DOHH2 (cell line): ENCODE measurements around the gene SRP14.

Source experiments
- H3F3A ChIP-seq: fragments of 200-600 bp; sonication (generic), shearing (Covaris generic); 2 replicates; pipeline ENCODE4 v1.6.0; 2016; ENCODE audit warnings: antibody characterized with exemption, mild to moderate bottlenecking; ENCODE audit not compliant: control insufficient read depth, insufficient read depth
- H3K27ac ChIP-seq: fragments of 200-600 bp; sonication (generic); 2 replicates; pipeline ENCODE4 v1.5.1; 2014; ENCODE audit warnings: low read depth, mild to moderate bottlenecking, low read length, moderate library complexity
- H3K27me3 ChIP-seq: fragments of 200-600 bp; sonication (generic); 2 replicates; pipeline ENCODE4 v1.6.1; 2014; ENCODE audit warnings: mild to moderate bottlenecking, low read length, mixed read lengths; ENCODE audit not compliant: control insufficient read depth
- H3K36me3 ChIP-seq: fragments of 200-600 bp; sonication (generic); 2 replicates; pipeline ENCODE4 v1.6.1; 2014; ENCODE audit warnings: mild to moderate bottlenecking, low read length, moderate library complexity, mixed read lengths; ENCODE audit not compliant: control insufficient read depth
- H3K4me1 ChIP-seq: fragments of 200-600 bp; sonication (generic); 2 replicates; pipeline ENCODE4 v1.6.1; 2014; ENCODE audit warnings: mild to moderate bottlenecking, low read length, mixed read lengths; ENCODE audit not compliant: control insufficient read depth
- H3K4me2 ChIP-seq: fragments of 200-600 bp; sonication (generic); 2 replicates; pipeline ENCODE4 v1.6.0; 2014; ENCODE audit warnings: mild to moderate bottlenecking, low read length, moderate library complexity
- H3K4me3 ChIP-seq: fragments of 200-600 bp; sonication (generic); 2 replicates; pipeline ENCODE4 v1.5.1; 2014; ENCODE audit warnings: mild to moderate bottlenecking, low read length, mixed read lengths
- H3K79me2 ChIP-seq: fragments of 200-600 bp; sonication (generic); 2 replicates; pipeline ENCODE4 v1.6.1; 2014; ENCODE audit warnings: mild to moderate bottlenecking, low read length, mixed read lengths; ENCODE audit not compliant: control insufficient read depth
- H3K9me2 ChIP-seq: fragments of 200-600 bp; sonication (generic); replicated peaks from 2 replicates; pipeline ENCODE4 v1.6.1; 2014; ENCODE audit warnings: mild to moderate bottlenecking, low read length, mixed read lengths; ENCODE audit not compliant: control insufficient read depth
- H3K9me3 ChIP-seq: fragments of 200-600 bp; sonication (generic); 2 replicates; pipeline ENCODE4 v1.6.1; 2014; ENCODE audit warnings: antibody characterized with exemption, low read length, mixed read lengths; ENCODE audit not compliant: control insufficient read depth, insufficient read depth
- H4K20me1 ChIP-seq: fragments of 200-600 bp; sonication (generic); 2 replicates; pipeline ENCODE4 v1.6.0; 2014; ENCODE audit warnings: low read depth, mild to moderate bottlenecking, antibody characterized with exemption, low read length, moderate library complexity; ENCODE audit not compliant: control insufficient read depth, insufficient read depth
- CTCF ChIP-seq: fragments of 200-600 bp; sonication (generic); IDR thresholded peaks from one replicate; pipeline ENCODE4 v1.5.1; 2014; ENCODE audit warnings: antibody characterized with exemption, mild to moderate bottlenecking, low read depth, low read length; ENCODE audit not compliant: poor library complexity, severe bottlenecking
- EZH2phosphoT487 ChIP-seq: fragments of 200-600 bp; sonication (generic); IDR thresholded peaks from 2 replicates; pipeline ENCODE4 v1.6.1; 2017; ENCODE audit warnings: borderline replicate concordance, mild to moderate bottlenecking, antibody characterized with exemption, low read length, moderate library complexity, mixed read lengths

The SRP14 gene

GRCh38 chr15:39990706-39991105 lies 48.3 kb downstream of the SRP14 start:
- H3K4me2 ChIP-seq = no peak overlapping the region
- no peak for TF ChIP-seq CTCF
- TF ChIP-seq EZH2phosphoT487 = no peak

GRCh38 chr15:39987821-39988220 lies 51.2 kb downstream of the SRP14 start:
- H3K4me1 ChIP-seq = no peaks in the 10 kb centered on the region; the same call in 1 of the 2 replicates
- H3K4me3 ChIP-seq = no peak overlapping the region
- H3K9me3 ChIP-seq = no peaks in the 10 kb centered on the region
- H3K27me3 ChIP-seq = no peaks in the 10 kb centered on the region
- H3K9me2 ChIP-seq = no peaks in the 10 kb centered on the region
- H3K4me2 ChIP-seq = no peak overlapping the region
- no peaks in the 10 kb centered on the region for H3K79me2 ChIP-seq
- no peak overlapping the region for H3K27ac ChIP-seq
- no peak for TF ChIP-seq CTCF
- TF ChIP-seq EZH2phosphoT487 = no peak
- H3F3A ChIP-seq = no peaks in the 10 kb centered on the region
- peaks cover 28% of the 10 kb centered on the region for H3K36me3 ChIP-seq
- H4K20me1 ChIP-seq = no peaks in the 10 kb centered on the region

More at GRCh38 chr15:39990706-39991105, 48.3 kb downstream of the SRP14 start:
- no peaks in the 10 kb centered on the region for H3F3A ChIP-seq
- H3K27me3 ChIP-seq = no peaks in the 10 kb centered on the region
- no peaks in the 10 kb centered on the region for H3K9me2 ChIP-seq
- no peaks in the 10 kb centered on the region for H3K9me3 ChIP-seq
- no peak overlapping the region for H3K4me3 ChIP-seq
- no peaks in the 10 kb centered on the region for H3K79me2 ChIP-seq
- no peaks in the 10 kb centered on the region for H4K20me1 ChIP-seq
- H3K36me3 ChIP-seq = peaks cover 34% of the 10 kb centered on the region
- no peaks in the 10 kb centered on the region for H3K4me1 ChIP-seq
- no peak overlapping the region for H3K27ac ChIP-seq
